GM19395 (cell line): Measurements from ENCODE around the gene DOK5.

Experiments used
- ATAC-seq: cut with Tn5 transposase; IDR thresholded peaks from one replicate; pipeline ENCODE4 v1.9.1; 2021; ENCODE audit warnings: mild to moderate bottlenecking, moderate library complexity; ENCODE audit not compliant: unreplicated experiment

The DOK5 gene

GRCh38 chr20:54510541-54511129 lies 35.2 kb downstream of the DOK5 start:
- no peak for ATAC-seq

GRCh38 chr20:54512694-54513093 lies 37.3 kb downstream of the DOK5 start:
- no peak for ATAC-seq

- ATAC-seq: no peak
These were observed 38.7 kb downstream of the DOK5 start for GRCh38 chr20:54514028-54514607.

GRCh38 chr20:54515793-54516628 lies 40.6 kb downstream of the DOK5 start:
- ATAC-seq: no peak

- no peak for ATAC-seq
These were observed 42.0 kb downstream of the DOK5 start for GRCh38 chr20:54517241-54517975.

- no peak for ATAC-seq
These were observed 49.5 kb downstream of the DOK5 start for GRCh38 chr20:54524849-54525248.

GRCh38 chr20:54525916-54526590 lies 50.7 kb downstream of the DOK5 start:
- no peak for ATAC-seq

- no peak for ATAC-seq
These were observed 51.4 kb downstream of the DOK5 start for GRCh38 chr20:54526801-54527200.

- no peak for ATAC-seq
These were observed 57.2 kb downstream of the DOK5 start for GRCh38 chr20:54532573-54532972.

- ATAC-seq: no peak
These were observed 58.7 kb downstream of the DOK5 start for GRCh38 chr20:54534101-54534500.

GRCh38 chr20:54535033-54535432 lies 59.6 kb downstream of the DOK5 start:
- no peak for ATAC-seq

- no peak for ATAC-seq
These were observed 60.4 kb downstream of the DOK5 start for GRCh38 chr20:54535746-54536145.

- ATAC-seq: no peak
These were observed 64.2 kb downstream of the DOK5 start for GRCh38 chr20:54539521-54540046.

- no peak for ATAC-seq
These were observed 68.0 kb downstream of the DOK5 start for GRCh38 chr20:54543369-54543768.

GRCh38 chr20:54545676-54546358 lies 70.4 kb downstream of the DOK5 start:
- no peak for ATAC-seq

- no peak for ATAC-seq
These were observed 73.5 kb downstream of the DOK5 start for GRCh38 chr20:54548849-54549248.

- ATAC-seq: no peak
These were observed 74.4 kb downstream of the DOK5 start for GRCh38 chr20:54549658-54550326.

- no peak for ATAC-seq
These were observed 75.5 kb downstream of the DOK5 start for GRCh38 chr20:54550776-54551396.

- no peak for ATAC-seq
These were observed 78.6 kb downstream of the DOK5 start for GRCh38 chr20:54554006-54554405.
